Aorta (tissue), 5 donors: ENCODE data around the gene NDUFS2. TPM values are rescaled to one million over a fixed set of nuclear protein-coding genes. Genes with fewer than 3 reads are reported as not detected.

Experiments
- ATAC-seq: fragments of 200-7000 bp; cut with Tn5 transposase; one replicate; pipeline ENCODE4 v1.9.1; 2022; ENCODE audit warnings: moderate library complexity; ENCODE audit not compliant: low FRiP score
- DNase-seq, 2 donors: peaks; one replicate each; pipeline ENCODE4 v3.0.0-alpha.2; 2020
- H3K27ac ChIP-seq, 2 donors: one replicate each; pipeline ENCODE4 v1.5.1; 2013; ENCODE audit warnings: low read length in 2 of 2, mild to moderate bottlenecking in 2 of 2, moderate library complexity in 2 of 2, control low read depth in 1 of 2, inconsistent platforms in 1 of 2, low read depth in 1 of 2
- H3K27me3 ChIP-seq, 2 donors: one replicate each; pipeline ENCODE4 v1.6.1; 2013; ENCODE audit warnings: control low read depth in 1 of 2, low read length in 1 of 2, mild to moderate bottlenecking in 1 of 2, moderate library complexity in 1 of 2; ENCODE audit not compliant: insufficient read depth in 2 of 2, control insufficient read depth in 1 of 2
- H3K36me3 ChIP-seq, 2 donors: one replicate each; pipeline ENCODE4 v1.6.1; 2013; ENCODE audit warnings: control low read depth in 1 of 2, low read length in 1 of 2, mild to moderate bottlenecking in 1 of 2; ENCODE audit not compliant: insufficient read depth in 2 of 2, control insufficient read depth in 1 of 2
- H3K4me1 ChIP-seq, 2 donors: one replicate each; pipeline ENCODE4 v1.6.1; 2013; ENCODE audit warnings: low read length in 2 of 2, control low read depth in 1 of 2, mild to moderate bottlenecking in 1 of 2, moderate library complexity in 1 of 2; ENCODE audit not compliant: insufficient read depth in 2 of 2, control insufficient read depth in 1 of 2
- H3K4me3 ChIP-seq, 2 donors: one replicate each; pipeline ENCODE4 v1.5.1; 2013; ENCODE audit warnings: low read length in 2 of 2, control low read depth in 1 of 2, mild to moderate bottlenecking in 1 of 2
- H3K9me3 ChIP-seq: one replicate; pipeline ENCODE4 v1.6.1; 2013; ENCODE audit warnings: mild to moderate bottlenecking, low read length; ENCODE audit not compliant: control insufficient read depth
- WGBS, 2 donors: extraction: QIAGEN DNeasy Blood & Tissue Kit; methylation state at CpG; one replicate each; pipeline ENCODE4 v1.1.7; 2013; 5-methylcytosine and 5-hydroxymethylcytosine counted together
- intact Hi-C, 2 donors: fragments of 100-400 bp; cut with DNase I; formaldehyde crosslinking; loops; one replicate each; pipeline versions ENCODE4 v1.14.2 to v1.15.0; 2022
- polyA plus RNA-seq, 2 donors: library from polyadenylated mRNA; stranded (reverse); fragments of 200-250 nt; gene quantifications; one replicate each; pipeline ENCODE4 v1.2.3, GENCODE V29; 2013
- total RNA-seq, 2 donors: library from RNA; stranded (reverse); fragmentation: NEBNext Ultra II Directional; extraction: Animal tissue kit (Norgen Biotek cat#: 25700); gene quantifications; one replicate each; pipeline ENCODE4 v1.2.1, GENCODE V29; 2021
- donor health status: healthy with polysubstance abuse.
- donor health status: Bipolar disorder and iron deficiency.
- donor health status: DM: no; HTN: no; CAD: no.
- donor health status: DM: no; HTN: no; CAD: no.
- donor health status: DM: yes; HTN: yes; CAD: no.

The NDUFS2 gene
- total and polyA plus RNA-seq, 4 donors: 55.3 to 88.1 (median 63.8) TPM

DNA sequence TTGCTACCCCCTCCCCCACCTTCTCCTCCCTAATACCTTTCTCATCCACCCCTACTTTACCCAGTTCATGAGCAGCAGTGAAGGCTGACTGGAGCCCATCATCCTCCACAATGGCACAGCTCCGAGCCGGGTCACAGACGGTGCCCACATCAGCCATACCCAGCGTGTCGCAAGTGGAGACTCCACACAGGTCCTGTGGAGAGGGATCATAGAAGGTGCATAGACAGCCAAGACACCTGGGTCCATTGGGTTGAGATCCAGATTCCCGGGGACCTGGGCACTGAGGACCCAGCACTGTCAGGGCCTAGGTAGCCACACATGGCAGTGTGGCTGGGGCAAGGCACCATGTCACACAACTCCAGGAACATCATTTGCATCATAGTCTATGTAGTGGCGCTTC, 6.1 kb upstream of the NDUFS2 start:
- Histone ChIP-seq H3K9me3 (no peaks in the 10 kb centered on the region), H3K27me3 (no peaks in the 10 kb centered on the region), H3K27ac (no peak overlapping the region), H3K4me1 (no peaks in the 10 kb centered on the region), H3K4me3 (no peak overlapping the region), H3K36me3 (no peaks in the 10 kb centered on the region)
- DNase-seq (peak in 1 of 2 donors; percentile 44), ATAC-seq (no peak)
- 94 to 96% methylated on average over 7 of the region's 7 CpGs for WGBS, 2 donors
- intact Hi-C loops: no loop called here

DNA sequence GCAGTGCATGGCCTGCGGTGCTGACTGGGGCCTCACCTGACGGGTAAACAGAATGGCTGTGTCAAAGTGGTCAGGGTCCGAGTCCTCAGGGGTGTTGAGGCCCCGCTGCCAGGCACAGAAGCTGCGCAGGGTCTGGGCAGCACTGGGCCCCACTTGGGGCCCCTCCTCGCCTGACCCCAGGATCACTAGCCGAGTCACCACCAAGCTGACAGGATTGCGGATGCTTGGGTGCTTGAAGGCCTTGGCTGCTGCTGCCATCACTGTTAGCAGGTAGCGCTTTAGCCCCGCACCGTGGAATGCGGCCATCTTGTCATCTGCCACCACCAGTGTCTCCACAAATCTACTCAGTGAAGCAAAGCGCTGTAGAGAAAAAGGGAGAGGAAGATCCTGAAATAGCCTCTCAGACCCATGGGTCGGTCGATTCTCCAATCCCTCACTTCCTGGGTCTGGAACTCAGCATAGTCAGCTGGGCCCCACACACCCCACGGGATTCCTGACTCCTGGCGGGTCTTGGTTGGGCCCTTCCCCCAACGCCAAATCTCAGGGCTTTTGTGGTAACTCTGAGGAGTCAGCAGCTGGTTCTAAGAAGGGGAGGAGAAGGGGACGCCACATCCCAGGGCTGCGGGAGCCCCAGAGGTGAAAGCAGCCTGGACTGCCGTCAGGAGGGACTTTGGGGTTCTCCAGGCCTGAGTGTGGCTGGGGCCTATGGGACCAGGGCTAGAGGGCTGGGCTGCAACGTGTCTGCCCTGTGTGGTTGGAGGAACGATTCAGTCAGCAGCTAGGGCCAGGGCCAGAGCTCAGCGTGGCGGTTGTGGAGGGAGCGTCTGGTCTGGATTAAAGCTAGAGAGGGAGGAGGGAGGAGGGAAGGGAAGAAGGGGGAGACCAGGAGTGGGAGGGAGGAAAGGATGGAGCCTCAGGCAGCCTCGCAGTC, 5.4 kb upstream of the NDUFS2 start:
- no peaks in the 10 kb centered on the region for H3K4me1 ChIP-seq
- DNase-seq (peak; percentile 72 to 77), ATAC-seq (peak; percentile 23)
- no peaks in the 10 kb centered on the region for H3K27me3 ChIP-seq
- no peak overlapping the region for H3K4me3 ChIP-seq
- intact Hi-C loops: no loop called here
- no peaks in the 10 kb centered on the region for H3K36me3 ChIP-seq
- 74 to 78% methylated on average over 27 of the region's 27 CpGs for WGBS, 2 donors
- H3K9me3 ChIP-seq: no peaks in the 10 kb centered on the region
- H3K27ac ChIP-seq: no peak overlapping the region

DNA sequence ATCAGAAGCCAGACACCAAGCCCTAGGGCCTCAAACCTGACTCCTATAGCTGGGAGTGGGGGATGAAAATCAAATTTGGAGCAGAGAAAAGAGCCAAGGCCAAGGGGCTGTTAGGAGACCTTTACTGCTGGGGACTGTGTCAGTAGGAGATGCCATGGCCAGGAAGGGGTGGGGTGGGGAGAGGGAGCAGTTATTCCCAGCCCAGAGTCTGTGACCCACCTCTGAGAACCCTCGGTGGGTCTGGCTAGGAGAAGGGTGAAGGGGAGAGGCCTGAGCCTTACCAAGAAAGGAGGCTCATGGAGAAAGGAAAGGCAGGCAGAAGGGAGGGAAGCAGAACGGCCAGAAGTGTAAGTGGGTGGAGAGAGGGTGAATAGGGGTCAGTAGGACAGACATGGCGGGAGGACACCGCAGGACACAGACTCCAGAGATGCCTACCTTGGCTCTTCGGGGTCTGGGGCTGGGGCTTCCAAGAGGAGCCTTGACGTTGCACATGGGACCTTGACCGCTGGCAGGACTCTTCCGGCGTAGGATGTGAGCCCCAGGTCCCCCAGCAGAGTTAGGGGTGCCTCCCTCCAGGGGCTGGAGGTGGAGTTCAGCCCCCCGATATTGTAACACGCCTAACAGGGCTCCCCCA, 4.5 kb upstream of the NDUFS2 start:
- DNase-seq (peak; percentile 25 to 51), ATAC-seq (no peak)
- intact Hi-C loops: no loop called here
- Histone ChIP-seq H3K4me3 (no peak overlapping the region), H3K9me3 (no peaks in the 10 kb centered on the region), H3K36me3 (no peaks in the 10 kb centered on the region), H3K27me3 (no peaks in the 10 kb centered on the region), H3K4me1 (no peaks in the 10 kb centered on the region), H3K27ac (no peak overlapping the region)
- 83 to 85% methylated on average over 11 of the region's 11 CpGs for WGBS, 2 donors

DNA sequence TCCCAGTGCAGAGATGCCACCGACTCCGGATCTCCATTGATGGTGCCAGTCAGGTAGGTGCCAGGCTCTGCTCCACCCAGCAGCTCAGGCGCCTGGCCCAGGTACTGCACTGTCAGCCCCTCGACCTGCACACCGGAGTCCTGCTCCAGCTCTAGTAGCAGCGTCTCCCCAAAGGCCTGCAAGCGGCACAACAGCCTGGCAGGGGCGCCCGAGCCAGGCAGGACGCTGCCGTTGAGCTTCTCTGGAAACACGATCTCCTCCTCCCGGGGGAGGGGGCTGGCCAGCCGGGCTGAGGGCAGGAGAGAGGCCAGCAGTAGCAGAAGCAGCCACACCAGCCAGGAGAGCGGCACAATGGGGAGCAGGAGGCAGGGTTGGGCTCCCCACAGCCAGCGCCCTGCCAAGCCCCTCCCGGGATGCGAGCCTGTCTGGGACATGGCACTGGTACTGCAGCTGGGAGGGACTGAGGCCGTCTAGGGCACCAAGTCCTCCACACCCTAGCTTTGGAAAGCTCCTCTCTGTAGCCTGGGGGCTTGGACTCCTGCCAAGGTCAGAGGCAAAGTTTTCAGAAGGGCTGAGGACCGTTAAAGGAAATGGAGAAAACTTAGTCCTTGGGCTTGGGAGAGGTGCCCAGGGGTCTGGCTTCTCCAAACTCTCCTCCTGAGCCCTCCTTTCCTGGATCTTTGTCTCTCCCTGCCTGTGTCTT, 3.8 kb upstream of the NDUFS2 start:
- intact Hi-C loops: no loop called here
- Histone ChIP-seq H3K27ac (no peak overlapping the region), H3K4me3 (no peak overlapping the region), H3K9me3 (no peaks in the 10 kb centered on the region), H3K36me3 (no peaks in the 10 kb centered on the region), H3K4me1 (peaks cover 0 to 2% of the 10 kb centered on the region in 2 donors), H3K27me3 (no peaks in the 10 kb centered on the region)
- DNase-seq: peak; percentile 55 to 81
- 20 to 34% methylated on average over 20 of the region's 20 CpGs for WGBS, 2 donors
- no peak for ATAC-seq

DNA sequence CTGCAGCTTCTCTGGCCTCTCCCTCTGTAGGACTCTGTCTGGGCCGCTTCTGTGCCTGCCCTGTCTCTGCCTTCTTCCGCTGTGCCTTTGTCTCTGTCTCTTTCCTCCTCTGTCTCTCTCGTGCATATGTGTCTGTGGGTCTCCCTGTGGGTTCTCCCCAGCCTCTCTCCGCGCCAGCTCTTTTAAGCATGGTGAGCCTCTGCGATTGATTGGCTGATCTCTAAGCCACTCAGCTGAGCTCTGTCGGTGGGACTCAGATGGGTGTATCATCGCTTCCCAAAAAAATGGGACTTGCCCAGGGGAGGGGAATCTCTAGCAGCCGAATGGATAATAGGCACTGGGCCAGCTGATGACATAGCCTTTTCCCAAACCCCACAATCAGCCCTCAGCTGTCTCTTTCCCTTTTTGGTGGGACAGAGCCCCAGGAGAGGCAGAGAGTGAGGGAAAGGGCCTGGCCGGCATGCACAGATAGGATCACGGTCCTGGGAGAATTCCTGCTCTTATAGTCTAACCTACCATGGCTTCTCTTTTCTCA, 3.2 kb upstream of the NDUFS2 start, which contains the start of gene ADAMTS4:
ADAMTS4 (minus strand) TSS at position 158 of the 535 bp plus-strand sequence. CDS start 427 bp downstream, outside the sequence.
- no peak within 1 kb of the TSS for H3K4me3 ChIP-seq
- no peaks in the 10 kb centered on the region for H3K36me3 ChIP-seq
- DNase-seq: peak; percentile 67 to 82
- ATAC-seq: no peak
- intact Hi-C loops: no loop called here
- H3K27me3 ChIP-seq: no peaks in the 10 kb centered on the region
- no peak within 1 kb of the TSS for H3K27ac ChIP-seq
- WGBS, 2 donors: 68 to 78% methylated on average over 11 of the region's 11 CpGs
- peaks cover 0 to 4% of the 10 kb centered on the region in 2 donors for H3K4me1 ChIP-seq
- H3K9me3 ChIP-seq: no peaks in the 10 kb centered on the region

DNA sequence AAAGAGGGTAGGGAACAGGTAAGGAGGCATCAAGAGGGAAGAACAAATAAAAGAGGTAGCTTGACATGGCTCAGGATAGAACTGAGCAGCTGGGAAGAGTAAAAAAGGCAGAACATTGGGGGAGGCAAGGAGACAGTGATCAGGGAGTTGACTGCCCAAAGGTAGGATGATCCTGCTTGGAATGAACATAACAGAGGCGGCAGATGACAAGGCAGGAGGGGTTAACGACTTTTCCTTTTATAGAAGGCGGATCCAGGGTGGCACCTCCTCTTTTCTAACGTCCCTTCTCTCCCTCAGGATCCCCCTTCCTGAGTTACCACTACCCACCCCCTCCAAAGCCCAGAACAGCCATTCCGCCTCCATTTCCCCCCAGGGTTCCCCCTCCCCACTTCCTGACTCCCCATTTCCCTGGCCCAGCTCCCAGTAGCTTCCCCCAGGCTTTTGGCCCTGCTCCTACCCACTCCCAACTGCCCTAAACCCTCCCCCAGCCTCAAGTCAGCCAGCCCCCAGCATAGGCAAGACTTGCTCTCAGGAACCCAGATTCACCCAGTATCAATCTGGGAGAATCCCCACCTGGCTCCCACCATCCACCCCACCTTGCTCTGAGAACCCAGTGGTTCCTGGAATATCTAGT, 2.5 kb upstream of the NDUFS2 start:
- H3K36me3 ChIP-seq: no peaks in the 10 kb centered on the region
- no peaks in the 10 kb centered on the region for H3K27me3 ChIP-seq
- no peak overlapping the region for H3K4me3 ChIP-seq
- no peak for ATAC-seq
- H3K4me1 ChIP-seq: peaks cover 0 to 4% of the 10 kb centered on the region in 2 donors
- 70 to 72% methylated on average over 5 of the region's 5 CpGs for WGBS, 2 donors
- no peaks in the 10 kb centered on the region for H3K9me3 ChIP-seq
- DNase-seq: peak; percentile 24 to 76
- intact Hi-C loops: no loop called here
- no peak overlapping the region for H3K27ac ChIP-seq

DNA sequence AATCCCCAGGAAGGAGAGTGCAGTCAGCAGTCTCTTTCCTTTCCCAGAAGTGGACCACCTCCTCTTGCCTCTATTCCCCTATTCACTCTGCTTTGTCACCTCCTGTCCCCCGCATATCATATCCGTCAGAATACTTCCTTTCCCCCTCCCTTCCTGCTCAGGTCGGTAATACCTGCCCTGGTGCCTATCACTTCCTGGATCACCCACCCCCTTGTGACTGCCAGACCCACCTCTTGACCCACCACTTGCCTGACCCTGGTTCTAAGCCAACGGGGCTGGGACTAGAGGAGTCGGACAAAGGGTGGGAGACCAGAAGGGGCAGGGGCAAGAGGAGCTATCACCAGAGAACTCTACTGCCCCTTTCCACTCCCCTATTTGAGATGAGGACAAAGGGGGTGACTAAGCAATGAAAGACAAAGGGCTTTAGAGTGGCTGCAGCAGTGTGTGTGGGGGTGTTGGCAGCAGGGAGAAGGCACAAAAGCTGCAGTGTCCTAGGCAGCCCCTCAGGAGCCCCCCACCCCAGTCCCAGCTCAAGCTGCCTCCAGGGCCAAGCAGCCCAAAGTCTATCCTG, 1.7 kb upstream of the NDUFS2 start:
- WGBS, 2 donors: 84 to 86% methylated on average over 5 of the region's 5 CpGs
- ATAC-seq (no peak), DNase-seq (peak; percentile 47 to 59)
- Histone ChIP-seq H3K36me3 (no peaks in the 10 kb centered on the region), H3K27me3 (no peaks in the 10 kb centered on the region), H3K4me3 (no peak overlapping the region), H3K4me1 (peaks cover 0 to 4% of the 10 kb centered on the region in 2 donors), H3K27ac (peak overlapping the region in 1 of 2 donors; percentile 96), H3K9me3 (no peaks in the 10 kb centered on the region)
- intact Hi-C loops: no loop called here
